ENCODE data around the gene HNRNPK. TPM values are rescaled to one million over a fixed set of nuclear protein-coding genes. Genes with fewer than 3 reads are reported as not detected.

HNRNPK gene
- total and polyA plus RNA-seq, 2 of the 13 experiments (the other 11 are each of a cell fraction or from before 2014, with no cell fraction given), result 321 to 712 TPM

- TF ChIP-seq ZHX2 (IDR thresholded peaks at IDR 0.05; ENCODE audit: low read depth) (no peak), ZHX2 (CRISPR knock-in tag; IDR thresholded peaks at IDR 0.05; ENCODE audit: borderline replicate concordance) (no peak), DR1 (CRISPR knock-in tag; IDR thresholded peaks at IDR 0.05) (no peak), NRL (CRISPR knock-in tag; IDR thresholded peaks at IDR 0.05; ENCODE audit: borderline replicate concordance) (no peak), SNRNP70 (IDR thresholded peaks at IDR 0.05; ENCODE audit: low read depth, low read length) (no peak), ZNF510 (CRISPR knock-in tag; IDR thresholded peaks at IDR 0.05; ENCODE audit: low read depth) (no peak), NBN (conservative IDR thresholded peaks at IDR 0.05) (no peak), U2AF2 (IDR thresholded peaks at IDR 0.05; ENCODE audit: low read depth, low read length) (no peak), AHR (CRISPR knock-in tag; IDR thresholded peaks at IDR 0.05) (no peak), ELF3 (CRISPR knock-in tag; IDR thresholded peaks at IDR 0.05) (0 out of 2 replicates have a peak, but pooled peaks have one; percentile 12), TOPORS (CRISPR knock-in tag; IDR thresholded peaks at IDR 0.05) (no peak), HDAC6 (IDR thresholded peaks at IDR 0.05; ENCODE audit: low read depth, low read length) (no peak), KDM4B (CRISPR knock-in tag; IDR thresholded peaks at IDR 0.05) (no peak), NFATC3 (CRISPR knock-in tag; IDR thresholded peaks at IDR 0.05) (no peak), STAT6 (CRISPR knock-in tag; IDR thresholded peaks at IDR 0.05; ENCODE audit: borderline replicate concordance) (no peak), REPIN1 (CRISPR knock-in tag; IDR thresholded peaks at IDR 0.05; ENCODE audit: borderline replicate concordance, low read depth) (no peak), GATAD2A (CRISPR knock-in tag; IDR thresholded peaks at IDR 0.05) (peak; percentile 90), ZNF3 (CRISPR knock-in tag; IDR thresholded peaks at IDR 0.05) (no peak), CCAR2 (optimal IDR thresholded peaks at IDR 0.05; ENCODE audit: low read depth, low read length) (no peak), HOMEZ (CRISPR knock-in tag; IDR thresholded peaks at IDR 0.05; ENCODE audit: low read depth) (peak; percentile 78; the same call in 1 of the 2 replicates), POGK (CRISPR knock-in tag; conservative IDR thresholded peaks at IDR 0.05) (no peak)
Observed at GRCh38 chr9:83992407-83992806, 12.4 kb upstream of the HNRNPK start (continued).

All from HepG2 (cell line).